Spleen (tissue), 7 donors: ENCODE data around the gene LRRC8E.

ENCODE experiments used
- CTCF ChIP-seq, 11 experiments: fragments of 200-600 bp in 7 of 11; fragments of 450-650 bp in 4 of 11; sonication (generic) in 4 of 11; IDR thresholded peaks in 8 of 11; conservative IDR thresholded peaks in 3 of 11; 1 replicate in 7 of 11; 2 replicates in 4 of 11; pipeline versions ENCODE4 v1.4.0 to v1.8.0; 2016 to 2021; ENCODE audit warnings: antibody characterized with exemption in 11 of 11, inconsistent platforms in 4 of 11, mild to moderate bottlenecking in 1 of 11
- POLR2A ChIP-seq, 3 donors: fragments of 450-650 bp; IDR thresholded peaks; one replicate each; pipeline ENCODE4 v1.5.1; 2017; ENCODE audit warnings: antibody characterized with exemption in 3 of 3, mild to moderate bottlenecking in 1 of 3
- donor health status: DM: no; HTN: no; CAD: no; lungs with moderate emphysema.
- donor health status: DM: no; HTN: no; CAD: no.
- donor health status: DM: no; HTN: no; CAD: no.

GRCh38 chr19:7845390-7846154 lies 42.7 kb upstream of the LRRC8E start:
- TF ChIP-seq CTCF (IDR thresholded peaks at IDR 0.05 in 8 of 11, conservative IDR thresholded peaks at IDR 0.05 in 3 of 11) = no peak
- TF ChIP-seq POLR2A (IDR thresholded peaks at IDR 0.05) = no peak
